GM12874 (cell line): ENCODE data around the gene ACSF2.

Source experiments
- CTCF ChIP-seq: IDR thresholded peaks from 2 replicates; pipeline ENCODE4 v1.5.1; 2011; ENCODE audit warnings: low read depth, mild to moderate bottlenecking, control low read depth, low read length, moderate library complexity; ENCODE audit not compliant: insufficient read depth

The ACSF2 gene

DNA sequence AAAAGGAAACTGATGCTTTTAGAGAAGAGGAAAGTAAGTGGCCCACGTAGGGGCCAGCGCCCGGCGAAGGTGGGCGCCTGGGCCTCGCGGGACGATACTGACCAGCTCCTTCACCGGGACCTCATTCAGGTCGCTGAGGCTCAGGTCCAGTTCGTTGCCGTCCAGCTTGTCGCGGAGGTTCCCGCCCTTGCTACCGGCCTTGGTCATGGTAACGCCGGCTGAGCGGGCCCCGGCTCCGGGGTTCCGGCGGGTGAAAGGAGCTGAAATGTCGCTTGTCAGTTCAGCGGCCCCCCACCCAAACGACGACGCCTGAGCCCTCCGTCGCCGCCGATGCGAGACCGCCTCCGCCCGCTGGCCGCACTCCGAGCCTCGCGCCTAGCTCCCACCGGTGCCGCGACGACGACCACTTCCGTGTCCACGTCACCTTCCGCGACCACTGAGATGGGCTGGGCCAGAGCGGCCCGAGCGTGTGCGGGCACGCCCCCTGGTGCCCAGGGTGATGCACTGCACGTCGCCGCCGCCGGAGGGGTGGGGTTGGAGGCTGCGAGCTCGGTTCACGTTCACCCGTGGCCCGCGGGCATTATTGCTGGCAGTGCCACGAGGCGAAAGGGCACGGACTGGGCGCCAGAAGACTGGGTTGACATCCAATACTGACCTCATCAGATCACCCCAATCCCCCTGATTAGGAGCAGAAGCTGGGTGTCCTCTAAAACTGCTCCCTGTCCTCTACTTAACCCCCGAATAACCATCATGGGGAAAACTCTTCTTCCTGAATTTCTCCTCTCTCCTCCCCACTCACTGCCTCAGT is 28.7 kb upstream of the ACSF2 start, which contains the start of gene LRRC59:
Gene LRRC59 (minus strand): TSS at position 413 of the 808 bp plus-strand sequence. CDS start 206 bp downstream, at position 207.
- TF ChIP-seq CTCF: peak; percentile 100

GRCh38 chr17:50397919-50398285 is 28.1 kb upstream of the ACSF2 start:
- no peak for TF ChIP-seq CTCF

GRCh38 chr17:50406578-50406977 is 19.4 kb upstream of the ACSF2 start:
- TF ChIP-seq CTCF: no peak

DNA sequence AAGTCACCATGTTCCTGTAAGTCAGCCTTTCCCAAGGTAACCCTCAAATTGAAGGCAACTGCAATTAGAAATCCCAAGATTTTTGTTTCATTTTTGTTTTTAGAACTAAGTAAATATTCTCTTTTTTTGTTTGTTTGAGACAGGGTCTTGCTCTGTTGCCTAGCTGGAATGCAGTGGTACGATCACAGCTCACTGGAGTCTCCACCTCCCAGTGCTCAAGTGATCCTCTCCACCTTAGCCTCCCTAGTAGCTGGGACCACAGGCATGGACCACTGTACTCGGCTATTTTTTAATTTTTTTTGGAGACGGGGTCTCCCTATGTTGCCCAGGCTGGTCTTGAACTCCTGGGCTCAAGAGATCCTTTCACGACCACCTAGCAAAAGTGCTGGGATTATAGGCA is 18.1 kb upstream of the ACSF2 start:
- no peak for TF ChIP-seq CTCF

DNA sequence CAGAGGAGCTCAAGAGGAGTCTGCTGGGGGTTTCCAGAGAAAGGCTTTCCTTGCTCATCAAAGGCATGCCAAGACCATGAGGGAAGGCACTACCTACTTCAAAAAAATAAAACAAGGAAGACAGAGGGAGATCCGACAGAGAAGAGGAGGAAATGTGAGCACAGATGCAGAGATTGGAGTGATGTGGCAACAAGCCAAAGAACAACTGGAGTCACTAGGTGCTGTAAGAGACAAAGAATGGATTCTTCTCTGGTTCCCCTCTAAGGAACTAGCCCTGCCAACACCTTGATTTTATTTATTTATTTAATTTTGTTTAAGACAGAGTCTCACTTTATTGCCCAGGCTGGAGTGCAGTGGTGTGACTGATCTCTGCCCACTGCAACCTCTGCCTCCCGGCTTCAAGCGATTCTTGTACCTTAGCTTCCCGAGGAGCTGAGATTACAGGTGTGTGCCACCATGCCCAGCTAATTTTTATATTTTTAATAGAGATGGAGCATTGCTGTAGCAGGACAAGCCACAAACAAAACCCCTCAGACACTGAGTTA is 13.8 kb upstream of the ACSF2 start:
- no peak for TF ChIP-seq CTCF

DNA sequence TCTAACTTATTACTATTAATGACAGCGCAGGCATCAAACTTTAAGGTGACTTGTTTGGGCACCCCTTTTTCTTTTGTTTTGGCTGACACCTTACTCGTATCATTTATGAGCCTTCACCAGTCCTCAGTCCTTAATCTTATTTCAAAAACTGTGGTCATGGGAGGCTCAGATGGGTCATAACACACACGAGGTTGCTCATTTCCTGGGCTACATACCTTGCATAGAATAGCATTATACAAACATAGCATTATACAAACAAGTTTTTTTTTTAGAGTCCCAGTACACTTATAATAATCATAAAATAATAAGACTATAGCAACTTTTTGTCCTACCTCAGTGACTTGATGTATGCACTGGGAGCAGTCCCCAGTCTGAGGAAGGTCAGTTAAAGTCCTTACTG is 11.2 kb upstream of the ACSF2 start:
- no peak for TF ChIP-seq CTCF

GRCh38 chr17:50420419-50421112 is 5.5 kb upstream of the ACSF2 start:
- TF ChIP-seq CTCF: no peak
